NCI-H2107 treated with DMSO at 0.1 percent for 48 hours (cell line): Measurements from ENCODE around the gene URB1.
A peak's percentile ranks its signal among the peaks of the same experiment; 100 is the strongest.
"Not testable (repeated sequence)": the region's sequence is repeated elsewhere in the genome, so short reads cannot be mapped to it uniquely, and the experiment has no call there.

Source experiments
- DNase-seq: peaks from one replicate; lab custom pipeline; 2025; ENCODE audit not compliant: unreplicated experiment; lab: John Stamatoyannopoulos, UW

The URB1 gene

DNA sequence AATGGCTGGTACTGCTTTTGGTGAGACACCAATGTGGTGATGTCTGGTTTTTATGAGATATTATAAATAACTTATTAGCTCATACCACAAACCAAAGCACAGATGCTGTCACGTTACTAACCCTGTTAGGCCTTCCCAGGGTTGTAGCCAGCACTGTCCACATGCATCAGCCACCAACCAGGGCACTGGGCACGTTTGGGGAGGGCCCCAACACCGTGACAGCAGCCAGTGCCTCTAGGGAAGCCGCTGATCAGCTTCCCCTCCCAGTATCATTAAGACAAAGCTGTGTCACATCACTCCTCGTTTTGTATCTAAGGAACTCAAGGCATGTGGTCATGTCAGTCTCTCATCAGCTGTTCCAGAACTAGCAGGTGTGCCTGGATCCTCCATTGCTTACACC is 13.9 kb downstream of the URB1 start:
- DNase-seq: no peak

DNA sequence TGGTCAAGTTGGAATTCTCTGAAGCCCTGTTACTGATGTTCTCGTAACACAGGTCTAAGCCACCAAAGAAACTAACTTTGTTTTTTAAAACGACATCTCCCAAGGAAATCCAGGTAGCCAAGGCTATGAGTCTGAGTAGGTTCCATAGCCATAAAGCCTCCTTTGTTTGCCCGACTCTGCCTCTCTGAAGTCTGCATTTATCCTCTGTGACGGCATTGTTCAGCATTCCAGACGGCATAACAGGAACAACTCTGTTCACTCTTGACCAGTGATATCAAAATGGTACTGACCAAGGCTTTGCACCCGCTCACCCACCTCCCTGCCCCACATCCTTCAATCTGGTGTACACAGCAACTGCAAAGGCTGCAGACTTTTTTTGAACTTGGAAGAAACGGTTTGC is 14.8 kb downstream of the URB1 start:
- DNase-seq: no peak

DNA sequence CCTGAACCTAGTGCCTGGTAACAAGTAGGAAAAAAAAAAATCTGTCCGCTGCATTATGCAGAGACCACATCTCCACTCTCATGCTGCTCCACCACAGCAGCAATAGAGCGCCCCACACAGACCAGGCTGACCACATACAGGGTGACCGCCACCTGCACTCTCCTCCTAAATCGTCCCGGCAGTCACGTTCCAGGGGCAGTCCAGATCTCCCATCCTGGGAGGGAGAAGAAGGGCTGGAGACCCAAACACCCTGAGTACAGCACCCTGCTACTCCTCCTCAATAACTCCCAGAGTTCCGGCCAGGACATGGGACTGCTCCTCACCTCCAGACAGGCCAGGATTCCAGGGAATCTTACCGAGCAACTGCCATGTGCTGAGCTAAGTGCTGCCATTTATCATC is 15.3 kb downstream of the URB1 start:
- no peak for DNase-seq

DNA sequence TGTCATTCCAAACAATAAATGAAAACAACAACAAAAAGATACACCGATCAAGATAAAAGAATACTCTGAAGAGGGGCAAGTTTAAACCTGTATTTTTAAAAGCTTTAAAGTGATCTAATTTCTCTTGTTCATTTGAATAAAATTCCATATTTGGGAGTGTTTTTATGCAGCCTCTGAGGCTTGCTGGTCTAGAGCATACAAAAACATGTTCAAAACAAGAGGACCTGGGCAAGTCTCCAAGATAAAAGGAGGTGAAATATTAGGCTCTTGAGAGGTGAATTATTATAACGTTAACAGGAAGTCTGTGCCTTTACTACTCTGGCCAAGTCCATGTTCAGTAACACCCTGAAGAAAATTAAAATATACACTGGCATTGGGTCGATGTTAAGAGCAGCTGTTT is 20.1 kb downstream of the URB1 start:
- DNase-seq: peak; percentile 24

DNA sequence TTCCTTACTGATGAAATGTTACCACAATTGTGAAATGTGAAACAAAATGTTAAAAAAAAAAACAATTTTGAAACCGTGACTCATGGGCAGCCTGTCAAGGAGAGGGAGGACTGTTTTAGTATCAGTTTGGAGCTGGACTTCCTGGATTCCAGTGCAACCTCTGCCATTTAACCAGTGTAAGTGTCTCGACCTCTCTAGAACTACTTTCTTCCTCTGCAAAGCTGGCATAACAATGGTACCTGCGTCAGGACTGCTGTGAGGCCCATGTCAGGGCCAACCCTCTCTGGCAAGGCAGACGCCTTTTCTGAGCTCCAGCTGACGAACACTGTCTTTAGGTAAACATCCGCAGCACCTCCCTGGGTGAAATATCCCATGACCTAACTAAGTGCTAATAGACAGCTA is 20.9 kb downstream of the URB1 start:
- no peak for DNase-seq

DNA sequence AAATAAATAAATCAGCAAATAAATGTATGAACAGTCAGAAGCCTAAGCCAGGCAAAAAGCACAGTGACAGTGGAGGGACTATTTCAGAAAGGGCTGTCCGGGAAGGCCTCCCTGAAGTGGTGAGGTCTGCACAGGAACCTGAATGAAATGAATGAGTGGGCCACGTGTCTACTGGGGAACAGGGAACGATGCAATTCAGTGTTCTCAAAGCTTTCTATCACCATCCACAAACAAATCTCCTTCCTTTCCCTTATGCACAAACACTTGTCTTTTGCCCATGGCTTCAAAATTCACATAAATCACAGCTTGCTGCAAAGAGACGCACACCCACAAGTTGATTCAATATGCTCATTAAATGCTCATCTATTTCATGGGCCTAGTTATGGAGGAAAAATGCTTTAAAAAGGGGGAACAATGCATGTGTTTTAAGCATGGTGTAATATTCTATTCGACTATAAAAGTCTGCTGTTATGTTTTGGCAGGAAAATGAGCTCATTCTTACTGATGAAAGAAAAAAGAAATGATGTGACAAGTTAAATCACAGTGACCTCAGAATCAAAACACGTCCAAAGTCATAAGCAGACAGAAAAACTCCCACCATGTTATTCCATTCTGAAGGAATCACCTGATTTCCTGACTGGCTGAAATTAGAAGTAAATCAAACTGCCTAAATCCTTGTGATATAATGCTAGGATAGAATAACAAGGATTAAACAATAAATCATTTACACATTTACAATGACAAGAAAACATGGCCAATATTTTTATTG is 21.6 kb downstream of the URB1 start:
- DNase-seq: no peak

DNA sequence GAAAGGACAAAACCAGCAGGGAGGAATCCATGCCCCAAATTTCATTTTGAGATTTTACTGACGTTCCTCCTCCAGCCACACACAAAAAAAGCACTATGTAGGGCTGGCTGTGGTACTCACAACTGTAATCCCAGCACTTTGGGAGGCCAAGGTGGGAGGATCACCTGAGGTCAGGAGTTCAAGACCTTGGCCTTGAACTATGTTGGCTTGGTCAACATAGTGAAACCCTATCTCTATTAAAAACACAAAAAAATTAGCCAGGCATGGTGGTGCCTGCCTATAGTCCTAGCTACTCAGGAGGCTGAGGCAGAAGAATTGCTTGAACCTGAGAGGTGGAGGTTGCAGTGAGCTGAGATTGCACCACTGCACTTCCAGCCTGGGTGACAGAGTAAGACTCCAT is 23.9 kb downstream of the URB1 start:
- DNase-seq: not testable (repeated sequence)

DNA sequence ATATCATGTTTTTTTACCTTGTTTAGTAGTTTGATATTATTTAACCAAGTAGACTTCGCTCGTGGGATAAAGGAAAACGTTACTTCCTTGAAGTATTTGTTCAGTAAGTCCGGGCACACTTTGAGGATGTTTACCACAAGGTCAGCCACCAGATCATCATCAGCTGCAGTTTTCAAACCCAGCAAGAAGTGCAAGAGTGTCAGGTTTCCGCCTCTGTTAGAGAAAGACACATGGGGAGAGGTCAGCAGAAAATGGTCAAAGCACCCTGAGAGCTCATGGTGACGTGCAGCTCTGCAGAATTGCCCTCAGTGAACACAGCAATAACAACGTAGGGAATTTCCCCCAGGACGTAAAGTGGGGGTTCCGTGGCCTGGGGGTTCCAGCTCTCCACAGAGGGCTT is 24.4 kb downstream of the URB1 start:
- DNase-seq: no peak

DNA sequence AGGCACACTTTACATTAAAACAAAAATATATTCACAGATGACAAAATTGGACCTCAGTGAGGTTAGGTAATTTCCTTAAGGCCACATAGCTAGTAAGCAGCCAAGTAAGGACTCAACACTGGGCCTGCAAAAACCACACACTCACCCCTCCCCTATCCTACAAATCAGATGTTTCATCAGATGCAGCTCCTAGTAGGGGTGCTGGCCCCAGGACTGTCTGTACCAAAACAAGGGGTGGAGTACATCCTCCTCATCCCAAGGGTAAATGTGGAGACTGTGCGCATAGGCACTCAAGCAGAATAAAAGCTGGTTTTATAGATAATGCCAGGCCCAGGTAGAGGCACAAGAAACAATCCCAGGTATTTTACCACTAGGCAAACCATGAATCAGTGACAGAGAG is 25.7 kb downstream of the URB1 start:
- DNase-seq: no peak

DNA sequence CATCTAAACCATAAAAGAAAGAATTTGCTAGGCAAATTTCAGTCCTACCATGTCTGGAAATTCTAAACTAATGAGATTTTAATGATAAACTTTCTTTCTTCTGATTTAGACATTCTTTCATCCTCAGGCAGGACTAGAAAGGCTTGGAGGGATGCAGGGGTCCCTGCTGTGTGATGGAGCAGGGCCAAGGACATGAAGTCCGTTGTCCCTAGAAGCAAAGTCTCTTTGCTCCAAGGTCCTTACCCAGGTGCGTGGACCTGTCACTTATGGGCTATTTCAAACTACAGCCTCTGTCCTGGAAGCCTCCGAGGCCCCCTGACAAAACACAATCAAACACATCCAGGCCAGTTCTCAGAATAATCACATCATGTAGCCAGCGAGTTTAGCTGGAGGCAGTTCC is 26.6 kb downstream of the URB1 start:
- no peak for DNase-seq

DNA sequence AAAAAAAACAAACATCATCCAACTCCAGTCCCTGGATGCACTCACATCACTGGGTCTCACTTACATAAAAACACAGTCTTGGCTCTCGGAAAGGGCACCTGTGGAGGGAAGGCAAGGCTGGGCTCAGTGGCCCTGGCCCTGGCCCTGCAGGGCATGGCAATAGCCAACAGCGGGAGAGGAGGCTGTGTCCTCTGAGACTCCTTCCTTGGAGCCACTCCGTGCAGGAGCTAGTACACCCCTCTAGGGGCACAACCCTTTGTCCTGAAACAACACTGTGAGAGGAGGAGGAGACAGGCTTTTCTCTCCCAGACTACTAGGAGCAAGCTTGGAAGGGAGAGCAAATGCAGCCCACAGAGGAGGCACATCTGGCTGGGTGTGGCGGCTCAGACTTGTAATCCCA is 28.0 kb downstream of the URB1 start:
- DNase-seq: no peak

DNA sequence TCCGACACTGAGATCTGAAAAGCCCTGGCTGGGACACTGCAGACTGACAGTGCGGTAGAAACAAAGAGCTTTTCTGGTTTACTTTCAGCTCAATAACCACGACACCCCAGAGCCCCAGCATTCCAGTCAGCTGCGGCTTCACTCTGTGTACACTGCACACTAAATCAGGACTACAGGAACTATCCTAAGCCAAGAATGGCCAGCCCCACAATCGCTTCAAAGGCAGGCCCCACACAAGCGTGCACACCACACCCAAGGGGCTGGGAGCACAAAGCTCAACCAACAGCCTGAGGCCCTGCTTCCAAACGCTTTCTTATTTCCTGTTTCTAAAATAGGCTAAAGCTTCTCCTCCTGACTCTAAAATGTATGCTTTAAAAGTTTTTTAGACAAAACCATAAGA is 28.4 kb downstream of the URB1 start:
- no peak for DNase-seq

DNA sequence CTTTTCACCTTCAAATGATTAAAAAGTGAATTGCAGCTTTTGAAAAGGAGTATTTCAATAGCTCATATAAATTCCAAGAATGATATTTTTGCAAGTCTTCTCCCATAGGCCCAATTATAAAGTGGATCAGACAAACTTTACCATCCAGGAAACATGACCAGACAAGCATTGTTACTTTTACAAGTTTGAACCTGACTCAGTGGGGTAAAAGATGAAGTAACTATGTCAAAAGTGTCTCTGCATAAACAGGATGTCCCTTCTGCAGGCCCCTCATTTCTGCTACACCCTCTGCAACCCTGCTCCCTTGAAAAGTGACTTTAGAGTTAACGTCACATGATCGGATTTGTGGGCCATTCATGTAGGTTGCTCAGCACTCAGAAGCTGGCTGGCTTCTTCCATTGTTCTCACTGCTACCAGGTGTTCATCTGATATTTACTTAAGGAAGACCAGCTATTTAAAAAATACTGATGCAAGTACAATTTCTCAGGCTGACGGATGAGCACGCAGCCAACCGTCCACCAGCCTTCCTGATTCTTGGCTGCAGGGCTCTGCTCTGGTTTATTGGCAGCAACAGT is 32.3 kb downstream of the URB1 start:
- DNase-seq: no peak

DNA sequence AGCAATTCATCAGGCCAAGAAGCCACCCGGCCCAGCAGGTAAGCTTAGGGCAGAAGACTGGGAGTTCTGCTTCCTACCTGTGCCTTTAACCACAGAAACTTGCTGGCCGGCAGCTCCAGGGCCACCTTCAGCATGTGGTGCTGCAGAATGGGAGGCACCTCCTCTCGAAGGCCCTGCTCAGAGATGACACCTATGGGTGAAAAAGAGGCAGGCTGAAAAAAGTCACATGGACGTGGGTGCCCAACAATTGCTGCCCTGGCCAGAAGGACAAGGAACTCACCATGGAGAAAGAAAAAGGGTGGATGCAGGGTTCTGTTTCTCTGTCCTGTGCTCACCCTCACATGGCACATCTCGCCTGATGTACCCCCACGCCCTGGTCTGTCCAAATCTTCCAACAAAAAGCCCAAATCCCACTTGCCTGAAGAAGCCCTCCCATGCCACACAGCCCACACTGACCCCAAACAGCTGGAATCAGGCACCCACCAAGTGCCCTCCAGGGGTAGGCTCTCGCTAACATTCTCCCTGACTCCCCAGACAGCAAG is 33.0 kb downstream of the URB1 start:
- no peak for DNase-seq

DNA sequence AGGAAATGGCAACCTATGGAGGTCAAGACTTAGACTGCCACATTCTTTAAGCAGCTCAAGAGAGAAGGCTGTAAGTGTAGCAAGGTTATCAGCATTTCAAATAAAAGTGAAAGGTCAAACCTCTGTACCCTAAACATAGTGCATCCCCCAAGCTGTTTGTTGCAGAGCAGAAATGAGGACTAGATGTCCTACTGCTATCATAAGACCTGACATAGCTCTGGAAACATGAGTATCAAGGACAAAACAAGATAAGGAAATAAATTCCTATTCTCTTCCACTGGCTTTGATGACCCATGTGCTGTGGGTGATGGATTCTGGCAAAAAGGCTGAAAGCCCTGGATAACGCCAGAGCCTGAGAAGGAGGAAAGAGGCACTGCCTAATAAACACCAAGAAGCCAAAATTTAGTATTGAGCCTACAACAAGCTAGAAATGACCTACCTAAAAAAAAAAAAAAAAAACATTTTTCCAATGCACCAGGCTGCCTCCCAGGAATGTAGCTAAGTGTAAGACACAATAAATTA is 35.9 kb downstream of the URB1 start:
- DNase-seq: no peak

DNA sequence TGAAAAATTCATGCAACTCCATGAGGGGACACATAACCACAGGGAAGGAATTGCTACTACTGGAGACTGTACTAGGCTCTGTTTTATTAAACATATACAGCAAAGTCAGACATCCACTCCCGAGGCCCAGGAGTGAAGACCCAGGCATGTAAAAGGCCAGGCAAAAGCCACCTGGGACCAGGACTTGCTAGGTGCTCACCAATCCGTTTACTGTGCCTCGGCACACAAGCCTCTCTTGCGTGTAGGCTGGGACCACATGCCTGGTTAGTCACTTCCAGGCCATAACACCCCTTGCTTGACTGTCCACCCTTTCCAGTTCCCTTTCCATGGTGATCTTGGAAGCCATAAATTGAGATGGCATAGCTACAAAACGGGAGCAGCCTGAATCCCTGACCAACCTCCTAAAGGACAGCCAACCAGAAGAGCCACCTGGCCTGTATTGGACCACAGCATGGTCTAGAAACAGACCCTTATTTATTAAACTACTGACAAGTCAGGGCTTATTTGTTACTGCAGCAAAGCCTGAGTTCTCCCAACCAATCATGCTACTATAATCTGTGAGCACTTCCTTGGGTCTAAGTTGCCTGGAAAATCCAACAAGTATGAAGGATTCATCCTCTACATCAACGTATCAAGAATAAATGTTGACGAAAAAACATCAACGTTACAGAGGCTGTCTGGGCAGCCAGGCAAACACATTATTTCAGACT is 39.7 kb downstream of the URB1 start:
- DNase-seq: no peak

DNA sequence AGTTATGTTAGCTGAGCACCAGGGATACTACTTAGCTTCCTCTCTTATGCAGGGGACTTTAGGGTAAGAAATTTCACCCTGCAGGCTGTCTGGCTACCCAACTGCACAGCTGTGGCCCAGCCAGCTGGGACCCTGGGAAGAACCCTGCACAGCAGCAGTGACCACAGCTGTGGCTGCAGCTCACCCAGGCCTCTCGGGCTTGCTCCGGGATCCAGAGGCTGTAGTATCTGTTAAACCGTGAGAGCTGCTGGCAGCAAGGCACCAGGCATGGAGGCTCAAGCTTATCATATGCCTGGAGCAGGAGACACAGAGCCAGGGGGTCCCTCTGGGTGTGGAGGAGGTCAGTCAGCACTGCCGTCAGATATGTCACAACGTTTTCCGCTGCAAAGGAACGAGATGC is 40.3 kb downstream of the URB1 start:
- no peak for DNase-seq

DNA sequence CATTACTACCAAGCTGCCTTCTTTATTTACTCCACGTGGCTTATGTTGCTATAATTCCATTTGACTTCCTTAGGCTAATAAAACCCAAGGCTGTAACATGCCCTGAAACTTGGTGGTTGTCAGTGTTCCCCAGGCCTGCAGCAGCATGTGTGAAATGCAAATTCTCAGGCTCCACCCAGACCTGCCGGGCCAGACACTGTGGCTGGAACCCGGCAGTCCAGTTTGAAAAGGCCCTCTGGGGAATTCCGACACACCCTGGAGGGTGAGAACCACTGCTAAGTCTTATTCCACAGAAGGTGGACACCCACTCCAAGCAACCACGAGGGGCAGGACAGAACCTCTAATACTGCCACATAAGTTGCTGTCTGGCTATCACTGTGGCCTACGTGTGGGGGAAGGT is 41.4 kb downstream of the URB1 start:
- DNase-seq: no peak

DNA sequence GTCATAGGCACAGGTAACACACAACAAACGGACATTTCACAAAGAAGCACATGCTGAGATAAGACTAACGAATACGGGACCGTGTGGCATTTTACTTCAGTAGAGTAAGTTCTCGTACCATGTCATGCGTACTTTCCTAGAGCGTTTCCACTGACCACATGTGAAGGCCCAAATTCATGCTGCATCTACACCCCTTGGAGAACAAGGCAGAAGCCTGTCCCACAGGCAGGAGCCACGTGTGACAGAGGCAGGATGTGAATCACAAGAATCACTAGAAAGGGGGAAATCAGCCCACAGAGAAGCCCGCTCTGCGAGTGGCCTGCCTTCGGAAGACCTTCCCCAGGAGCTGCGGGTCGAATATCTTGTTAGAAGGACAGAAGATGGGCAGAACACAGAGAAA is 41.8 kb downstream of the URB1 start:
- DNase-seq: no peak

DNA sequence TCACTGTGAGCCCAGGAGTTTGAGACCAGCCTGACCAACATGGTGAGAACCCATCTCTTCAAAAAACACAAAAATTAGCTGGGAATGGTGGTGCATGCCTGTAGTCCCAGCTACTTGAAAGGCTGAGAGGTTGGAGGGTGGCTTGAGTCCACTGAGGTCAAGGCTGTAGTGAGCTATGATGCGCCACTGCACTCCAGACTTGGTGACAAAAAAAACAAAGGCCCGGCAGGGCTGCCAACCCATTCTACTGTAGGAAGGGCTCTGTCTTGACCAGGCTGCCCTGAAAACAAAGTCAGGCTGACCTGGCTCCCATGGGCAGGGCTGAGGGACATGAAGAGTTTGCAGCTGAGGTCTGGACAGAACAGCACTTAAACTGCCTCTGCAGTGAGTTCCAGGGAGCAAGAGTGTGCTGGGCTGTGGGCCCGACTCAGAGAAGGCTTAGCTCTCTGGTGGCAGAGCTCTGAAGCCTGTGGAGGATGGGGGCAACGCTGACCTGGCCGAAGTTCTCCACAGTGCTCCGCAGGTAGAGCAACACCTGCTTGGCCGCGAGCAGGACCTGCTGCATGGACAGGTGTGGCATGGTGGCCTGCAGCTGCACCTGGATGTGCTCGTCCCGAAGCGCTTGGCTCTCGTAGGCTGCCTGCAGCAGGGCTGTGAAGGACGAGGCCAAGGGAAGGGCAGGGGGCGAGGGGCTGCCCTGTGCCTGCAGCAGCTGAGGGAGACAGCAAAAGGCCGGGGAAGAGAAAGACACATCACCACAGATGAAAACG is 42.4 kb downstream of the URB1 start:
- DNase-seq: no peak

DNA sequence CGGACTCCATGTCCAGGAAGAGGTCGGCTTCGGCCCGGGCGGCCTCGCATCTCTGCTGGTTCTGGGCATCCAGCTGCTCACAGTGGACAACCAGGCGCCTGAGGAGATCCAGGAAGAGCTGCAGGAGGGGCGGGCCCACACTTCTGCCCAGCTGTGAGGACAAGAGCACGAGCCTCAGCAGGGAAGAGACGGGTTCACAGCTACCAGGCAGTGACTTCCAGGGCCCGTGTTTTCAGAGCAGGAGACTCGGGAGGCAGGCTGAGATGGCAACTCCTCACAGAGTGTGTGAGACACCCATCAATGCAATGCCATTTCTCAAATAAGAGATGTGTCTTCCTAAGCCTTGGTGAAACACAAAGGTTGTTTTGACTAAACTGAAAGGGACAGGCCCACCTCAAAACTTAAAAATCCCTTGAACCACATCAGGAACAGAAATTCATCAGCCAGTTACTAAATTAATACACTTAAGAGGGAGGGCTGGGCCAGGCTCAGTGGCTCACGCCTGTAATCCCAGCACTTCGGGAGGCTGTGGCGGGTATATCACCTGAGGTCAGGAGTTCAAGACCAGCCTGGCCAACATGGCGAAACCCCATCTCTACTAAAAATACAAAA is 43.4 kb downstream of the URB1 start:
- DNase-seq: no peak
